K562 (cell line): ENCODE results near the gene UBXN6. TPM values are rescaled to one million over a fixed set of nuclear protein-coding genes. Genes with fewer than 3 reads are reported as not detected.
A peak's percentile ranks its signal among the peaks of the same experiment; 100 is the strongest.

Source experiments
- BRCA1 ChIP-seq, 2 experiments: fragments of 450-650 bp in 1 of 2; sonication (generic) in 1 of 2; formaldehyde crosslinking in 1 of 2; IDR thresholded peaks; 2 replicates each; pipeline versions ENCODE4 v1.5.0 to v1.6.1; 2017 to 2020; ENCODE audit warnings: mild to moderate bottlenecking in 1 of 2, missing genetic modification reagents in 1 of 2
- CBX3 ChIP-seq, 2 experiments: IDR thresholded peaks; 1 replicate in 1 of 2; 2 replicates in 1 of 2; pipeline ENCODE4 v1.6.1; 2012; ENCODE audit warnings: inconsistent platforms in 2 of 2, low read length in 2 of 2, borderline replicate concordance in 1 of 2, control low read depth in 1 of 2
- ETV1 ChIP-seq: fragments of 450-650 bp; conservative IDR thresholded peaks from 2 replicates; pipeline ENCODE4 v1.6.1; 2016; ENCODE audit warnings: missing genetic modification characterization, control low read depth, low read depth, missing compliant biosample characterization
- ETV5 ChIP-seq: sonication (generic); formaldehyde crosslinking; IDR thresholded peaks from 2 replicates; pipeline ENCODE4 v1.4.0; 2020; ENCODE audit warnings: low read depth, mild to moderate bottlenecking, missing genetic modification reagents
- HDAC8 ChIP-seq: fragments of 450-650 bp; IDR thresholded peaks from 2 replicates; pipeline ENCODE4 v1.6.1; 2016; ENCODE audit warnings: mild to moderate bottlenecking, missing genetic modification characterization, moderate library complexity, missing compliant biosample characterization
- HMG20B ChIP-seq: fragments of 250-450 bp; sonication (Bioruptor Pico); IDR thresholded peaks from 2 replicates; pipeline ENCODE4 v1.5.0; 2021; ENCODE audit warnings: mild to moderate bottlenecking
- HNRNPUL1 ChIP-seq: fragments of 200-400 bp; formaldehyde crosslinking; IDR thresholded peaks from 2 replicates; pipeline ENCODE4 v1.6.1; 2017; ENCODE audit warnings: low read length
- NFIC ChIP-seq: fragments of 450-650 bp; IDR thresholded peaks from 2 replicates; pipeline ENCODE4 v1.6.1; 2017; ENCODE audit warnings: mild to moderate bottlenecking, inconsistent platforms
- SP1 ChIP-seq: sonication (generic); formaldehyde crosslinking; IDR thresholded peaks from 2 replicates; pipeline ENCODE4 v1.8.1; 2022; ENCODE audit warnings: mild to moderate bottlenecking, missing genetic modification reagents
- SRF ChIP-seq, 2 experiments: fragments of 250-450, 450-650 bp in 1 of 2; sonication (Bioruptor Pico) in 1 of 2; sonication (generic) in 1 of 2; formaldehyde crosslinking; IDR thresholded peaks; 2 replicates each; pipeline versions ENCODE4 v1.5.0 to v1.5.1; 2020 to 2022; ENCODE audit warnings: mild to moderate bottlenecking in 1 of 2, missing genetic modification reagents in 1 of 2
- ZFX ChIP-seq: sonication (generic); formaldehyde crosslinking; IDR thresholded peaks from 2 replicates; pipeline ENCODE4 v1.8.0; 2022; ENCODE audit warnings: mild to moderate bottlenecking, missing genetic modification reagents, moderate library complexity
- polyA plus RNA-seq, 8 experiments: library from polyadenylated mRNA; depleted of rRNA in 4 of 8; stranded (reverse) in 5 of 8; unstranded in 3 of 8; fragments of >200 nt; fragmentation: Nextera tagmentation in 2 of 8; fragmentation: Illumina TruSeq in 1 of 8; extraction: Ambion mirVana in 2 of 8; extraction: Trizol in 1 of 8; gene quantifications; 2 replicates each; pipeline versions ENCODE4 v1.2.1 to v1.2.3, GENCODE V29; 2011 to 2014; ENCODE audit warnings: inconsistent platforms in 1 of 8, missing spikeins in 1 of 8
- total RNA-seq, 7 experiments: library from RNA; depleted of rRNA in 6 of 7; stranded (reverse); fragments of >200 nt in 6 of 7; fragmentation: Illumina TruSeq in 2 of 7; extraction: Trizol in 2 of 7; gene quantifications; 2 replicates each; pipeline versions ENCODE4 v1.2.1 to v1.2.3, GENCODE V29; 2011 to 2021; ENCODE audit warnings: low replicate concordance in 1 of 7
- TF ChIP-seq, protein P1 (sequence below), 2 experiments: fragments of 200-800 bp in 1 of 2; sonication (Bioruptor generic) in 1 of 2; sonication (generic) in 1 of 2; formaldehyde crosslinking in 1 of 2; IDR thresholded peaks in 1 of 2; conservative IDR thresholded peaks in 1 of 2; 2 replicates each; pipeline versions ENCODE4 v1.5.0 to v1.6.1; 2016 to 2020; ENCODE audit warnings: missing compliant biosample characterization in 1 of 2, missing genetic modification characterization in 1 of 2, missing genetic modification reagents in 1 of 2
- TF ChIP-seq, protein P2 (sequence below): sonication (generic); IDR thresholded peaks from 2 replicates; pipeline ENCODE4 v1.6.1; 2016
- TF ChIP-seq, protein P3 (sequence below): fragments of 250-450 bp; sonication (Bioruptor Pico); IDR thresholded peaks from 2 replicates; pipeline ENCODE4 v1.4.0; 2020; ENCODE audit warnings: mild to moderate bottlenecking, moderate library complexity, borderline replicate concordance
- TF ChIP-seq, protein P4 (sequence below): fragments of 450-650 bp; IDR thresholded peaks from 2 replicates; pipeline ENCODE4 v1.6.1; 2016; ENCODE audit warnings: borderline replicate concordance
- TF ChIP-seq, protein P5 (sequence below): sonication (generic); formaldehyde crosslinking; IDR thresholded peaks from 2 replicates; pipeline ENCODE4 v1.8.0; 2022; ENCODE audit warnings: missing genetic modification reagents, mild to moderate bottlenecking, moderate library complexity, borderline replicate concordance

Gene UBXN6
- total and polyA plus RNA-seq, 9 of the 15 experiments (the other 6 are each of a cell fraction or from before 2014, with no cell fraction given), result 0.48 to 90.2 (median 29.5) TPM

DNA sequence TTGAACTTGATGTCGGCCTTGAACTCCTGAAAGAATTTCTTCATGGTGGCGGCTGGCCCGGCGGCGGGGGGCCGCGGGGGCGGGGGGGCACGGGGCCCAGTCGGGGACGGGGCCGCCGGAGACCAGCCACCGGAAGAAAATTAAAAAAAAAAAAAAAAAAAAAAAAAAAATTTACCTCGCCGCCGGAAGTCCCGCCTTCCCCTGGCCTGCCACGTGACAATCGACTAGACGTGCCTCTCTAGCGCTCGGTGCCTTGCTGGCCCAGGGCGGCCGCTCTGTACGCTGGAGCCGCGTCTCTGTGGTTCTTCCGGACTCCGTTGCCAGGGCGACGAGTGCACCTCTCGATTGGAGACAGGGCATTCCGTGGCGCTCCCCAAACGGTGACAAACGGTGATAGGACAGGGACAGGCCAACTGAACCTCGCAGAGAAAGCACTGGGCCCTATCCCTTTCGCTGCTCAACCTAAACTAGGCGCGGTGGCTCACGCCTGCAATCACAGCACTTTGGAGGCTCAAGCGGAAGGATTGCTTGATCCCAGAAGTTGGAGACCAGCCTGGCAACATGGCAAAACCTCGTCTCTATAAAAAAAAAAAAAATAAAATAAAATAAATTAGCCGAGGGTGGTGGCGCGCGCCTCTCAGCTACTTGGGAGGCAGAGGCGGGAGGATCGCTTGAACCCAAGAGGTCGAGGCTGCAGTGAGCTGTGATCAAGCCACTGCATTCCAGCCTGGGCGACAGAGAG is at the start of gene UBXN6 (continued):
- TF ChIP-seq, protein P1, sequence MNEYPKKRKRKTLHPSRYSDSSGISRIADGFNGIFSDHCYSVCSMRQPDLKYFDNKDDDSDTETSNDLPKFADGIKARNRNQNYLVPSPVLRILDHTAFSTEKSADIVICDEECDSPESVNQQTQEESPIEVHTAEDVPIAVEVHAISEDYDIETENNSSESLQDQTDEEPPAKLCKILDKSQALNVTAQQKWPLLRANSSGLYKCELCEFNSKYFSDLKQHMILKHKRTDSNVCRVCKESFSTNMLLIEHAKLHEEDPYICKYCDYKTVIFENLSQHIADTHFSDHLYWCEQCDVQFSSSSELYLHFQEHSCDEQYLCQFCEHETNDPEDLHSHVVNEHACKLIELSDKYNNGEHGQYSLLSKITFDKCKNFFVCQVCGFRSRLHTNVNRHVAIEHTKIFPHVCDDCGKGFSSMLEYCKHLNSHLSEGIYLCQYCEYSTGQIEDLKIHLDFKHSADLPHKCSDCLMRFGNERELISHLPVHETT (CRISPR knock-in tag; conservative IDR thresholded peaks at IDR 0.05 in 1 of 2, IDR thresholded peaks at IDR 0.05 in 1 of 2), result peak in 1 of 2 experiments; percentile 95; a peak in 2 of 4 replicates
- TF ChIP-seq BRCA1 (IDR thresholded peaks at IDR 0.05) (no peak), BRCA1 (CRISPR knock-in tag; IDR thresholded peaks at IDR 0.05) (no peak), SRF (CRISPR knock-in tag; IDR thresholded peaks at IDR 0.05) (0 out of 4 replicates have a peak, but pooled peaks of 1 of the 2 experiments have one; percentile 25), HDAC8 (tag) (no peak), ETV5 (CRISPR knock-in tag) (peak; percentile 97), NFIC (no peak), CBX3 (IDR thresholded peaks at IDR 0.05; ENCODE audit: borderline replicate concordance in 1 of 2, low read length in 2 of 2) (no peak), HNRNPUL1 (no peak), ETV1 (peak; percentile 98), SP1 (CRISPR knock-in tag) (peak; percentile 74), HMG20B (no peak), ZFX (CRISPR knock-in tag) (no peak; the same call in 1 of the 2 replicates)
- TF ChIP-seq, protein P2, sequence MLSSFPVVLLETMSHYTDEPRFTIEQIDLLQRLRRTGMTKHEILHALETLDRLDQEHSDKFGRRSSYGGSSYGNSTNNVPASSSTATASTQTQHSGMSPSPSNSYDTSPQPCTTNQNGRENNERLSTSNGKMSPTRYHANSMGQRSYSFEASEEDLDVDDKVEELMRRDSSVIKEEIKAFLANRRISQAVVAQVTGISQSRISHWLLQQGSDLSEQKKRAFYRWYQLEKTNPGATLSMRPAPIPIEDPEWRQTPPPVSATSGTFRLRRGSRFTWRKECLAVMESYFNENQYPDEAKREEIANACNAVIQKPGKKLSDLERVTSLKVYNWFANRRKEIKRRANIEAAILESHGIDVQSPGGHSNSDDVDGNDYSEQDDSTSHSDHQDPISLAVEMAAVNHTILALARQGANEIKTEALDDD, result no peak
- TF ChIP-seq, protein P3, sequence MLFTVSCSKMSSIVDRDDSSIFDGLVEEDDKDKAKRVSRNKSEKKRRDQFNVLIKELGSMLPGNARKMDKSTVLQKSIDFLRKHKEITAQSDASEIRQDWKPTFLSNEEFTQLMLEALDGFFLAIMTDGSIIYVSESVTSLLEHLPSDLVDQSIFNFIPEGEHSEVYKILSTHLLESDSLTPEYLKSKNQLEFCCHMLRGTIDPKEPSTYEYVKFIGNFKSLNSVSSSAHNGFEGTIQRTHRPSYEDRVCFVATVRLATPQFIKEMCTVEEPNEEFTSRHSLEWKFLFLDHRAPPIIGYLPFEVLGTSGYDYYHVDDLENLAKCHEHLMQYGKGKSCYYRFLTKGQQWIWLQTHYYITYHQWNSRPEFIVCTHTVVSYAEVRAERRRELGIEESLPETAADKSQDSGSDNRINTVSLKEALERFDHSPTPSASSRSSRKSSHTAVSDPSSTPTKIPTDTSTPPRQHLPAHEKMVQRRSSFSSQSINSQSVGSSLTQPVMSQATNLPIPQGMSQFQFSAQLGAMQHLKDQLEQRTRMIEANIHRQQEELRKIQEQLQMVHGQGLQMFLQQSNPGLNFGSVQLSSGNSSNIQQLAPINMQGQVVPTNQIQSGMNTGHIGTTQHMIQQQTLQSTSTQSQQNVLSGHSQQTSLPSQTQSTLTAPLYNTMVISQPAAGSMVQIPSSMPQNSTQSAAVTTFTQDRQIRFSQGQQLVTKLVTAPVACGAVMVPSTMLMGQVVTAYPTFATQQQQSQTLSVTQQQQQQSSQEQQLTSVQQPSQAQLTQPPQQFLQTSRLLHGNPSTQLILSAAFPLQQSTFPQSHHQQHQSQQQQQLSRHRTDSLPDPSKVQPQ (CRISPR knock-in tag), result no peak
- TF ChIP-seq, protein P4, sequence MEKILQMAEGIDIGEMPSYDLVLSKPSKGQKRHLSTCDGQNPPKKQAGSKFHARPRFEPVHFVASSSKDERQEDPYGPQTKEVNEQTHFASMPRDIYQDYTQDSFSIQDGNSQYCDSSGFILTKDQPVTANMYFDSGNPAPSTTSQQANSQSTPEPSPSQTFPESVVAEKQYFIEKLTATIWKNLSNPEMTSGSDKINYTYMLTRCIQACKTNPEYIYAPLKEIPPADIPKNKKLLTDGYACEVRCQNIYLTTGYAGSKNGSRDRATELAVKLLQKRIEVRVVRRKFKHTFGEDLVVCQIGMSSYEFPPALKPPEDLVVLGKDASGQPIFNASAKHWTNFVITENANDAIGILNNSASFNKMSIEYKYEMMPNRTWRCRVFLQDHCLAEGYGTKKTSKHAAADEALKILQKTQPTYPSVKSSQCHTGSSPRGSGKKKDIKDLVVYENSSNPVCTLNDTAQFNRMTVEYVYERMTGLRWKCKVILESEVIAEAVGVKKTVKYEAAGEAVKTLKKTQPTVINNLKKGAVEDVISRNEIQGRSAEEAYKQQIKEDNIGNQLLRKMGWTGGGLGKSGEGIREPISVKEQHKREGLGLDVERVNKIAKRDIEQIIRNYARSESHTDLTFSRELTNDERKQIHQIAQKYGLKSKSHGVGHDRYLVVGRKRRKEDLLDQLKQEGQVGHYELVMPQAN, result peak; percentile 19; the same call in 1 of the 2 replicates
- TF ChIP-seq, protein P5, sequence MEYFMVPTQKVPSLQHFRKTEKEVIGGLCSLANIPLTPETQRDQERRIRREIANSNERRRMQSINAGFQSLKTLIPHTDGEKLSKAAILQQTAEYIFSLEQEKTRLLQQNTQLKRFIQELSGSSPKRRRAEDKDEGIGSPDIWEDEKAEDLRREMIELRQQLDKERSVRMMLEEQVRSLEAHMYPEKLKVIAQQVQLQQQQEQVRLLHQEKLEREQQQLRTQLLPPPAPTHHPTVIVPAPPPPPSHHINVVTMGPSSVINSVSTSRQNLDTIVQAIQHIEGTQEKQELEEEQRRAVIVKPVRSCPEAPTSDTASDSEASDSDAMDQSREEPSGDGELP (CRISPR knock-in tag), result peak; percentile 78; the same call in 1 of the 2 replicates
